GM19372 (cell line): ENCODE measurements around the gene GPR176.

Experiments
- ATAC-seq: cut with Tn5 transposase; IDR thresholded peaks from one replicate; pipeline ENCODE4 v1.9.1; 2021; ENCODE audit warnings: mild to moderate bottlenecking, low read depth, moderate library complexity; ENCODE audit not compliant: unreplicated experiment

GPR176 gene

GRCh38 chr15:39892418-39892817 lies 27.6 kb downstream of the GPR176 start:
- no peak for ATAC-seq

GRCh38 chr15:39890621-39891020 lies 29.4 kb downstream of the GPR176 start:
- ATAC-seq, result no peak

DNA sequence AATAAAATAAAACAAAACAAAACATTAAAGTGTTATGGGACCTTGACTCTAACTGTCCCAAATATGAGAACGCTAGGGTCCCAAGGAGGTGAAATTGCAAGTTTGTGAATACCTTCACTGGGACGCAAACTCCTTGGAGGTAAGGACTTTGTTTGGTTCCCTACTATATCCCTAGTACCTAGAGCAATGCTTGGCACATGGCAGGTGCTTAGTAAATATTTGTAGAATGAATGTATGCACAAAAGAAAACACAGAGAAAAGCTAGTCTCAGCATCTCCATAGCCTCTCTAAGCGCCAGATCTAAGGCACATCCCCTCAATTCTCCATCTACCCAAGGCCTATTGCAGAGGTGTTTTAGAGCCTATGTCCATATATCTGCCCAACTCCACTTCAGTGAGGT lies 30.5 kb downstream of the GPR176 start:
- no peak for ATAC-seq

DNA sequence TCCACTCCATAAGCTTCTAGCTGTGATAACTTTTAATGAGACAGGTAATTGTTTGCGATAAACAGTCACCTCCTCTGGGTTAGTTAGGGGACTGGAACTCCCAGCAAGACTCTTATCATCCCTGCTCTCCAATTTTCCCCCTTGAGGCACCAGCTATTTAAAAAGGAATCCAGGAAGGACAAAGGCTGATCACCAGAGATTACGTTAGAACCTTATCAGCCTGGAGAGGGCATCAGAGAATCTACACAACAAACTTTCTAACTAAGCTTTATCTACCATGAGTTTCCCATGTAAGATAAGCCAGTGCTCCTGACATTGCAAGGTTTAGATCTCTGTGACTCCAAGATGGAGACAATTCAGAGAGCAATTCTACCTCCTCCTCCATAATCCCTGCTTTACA lies 31.3 kb downstream of the GPR176 start:
- no peak for ATAC-seq

GRCh38 chr15:39888243-39888642 lies 31.8 kb downstream of the GPR176 start:
- no peak for ATAC-seq

DNA sequence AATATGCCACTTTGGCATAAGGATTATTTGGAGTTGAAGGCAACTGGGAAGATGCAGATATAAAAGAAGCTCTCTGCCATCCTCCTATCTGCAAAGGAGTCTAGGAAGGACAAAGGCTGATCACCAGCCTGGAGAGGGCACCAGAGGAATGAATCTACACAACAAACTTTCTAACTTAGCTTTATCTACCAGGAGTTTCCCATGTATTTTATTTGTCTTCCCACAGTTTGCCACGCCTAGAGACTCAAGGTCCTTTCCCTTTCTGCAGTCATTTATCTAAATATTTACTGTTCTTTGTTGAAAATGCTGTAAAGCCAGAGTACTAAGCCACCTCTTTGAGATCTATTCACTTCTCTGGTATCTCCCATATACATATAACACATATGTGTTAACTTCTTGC lies 32.2 kb downstream of the GPR176 start:
- no peak for ATAC-seq

DNA sequence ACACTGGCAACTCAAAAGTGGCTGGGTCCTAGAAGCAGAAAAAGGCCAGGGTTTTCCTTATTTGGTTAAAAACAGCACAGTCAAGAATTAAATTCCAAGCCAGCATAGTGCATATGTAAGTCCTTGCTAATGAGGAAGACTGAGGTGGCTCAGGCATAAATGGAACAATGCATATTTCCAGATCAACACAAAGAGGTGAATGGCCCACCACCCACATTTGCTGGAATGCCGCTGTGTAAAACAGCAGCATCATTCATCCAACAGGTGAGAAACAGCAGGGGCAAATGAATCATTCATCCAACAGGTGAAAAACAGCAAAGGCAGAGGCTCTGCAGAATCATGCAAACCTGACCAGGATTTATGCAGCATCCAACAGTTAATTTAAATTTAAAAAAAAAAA lies 32.9 kb downstream of the GPR176 start:
- ATAC-seq, result no peak

- ATAC-seq, result no peak
Measured at GRCh38 chr15:39886418-39886817, 33.6 kb downstream of the GPR176 start.

- ATAC-seq, result no peak
Measured at GRCh38 chr15:39885099-39885777, 34.8 kb downstream of the GPR176 start.

GRCh38 chr15:39884351-39884750 lies 35.7 kb downstream of the GPR176 start:
- no peak for ATAC-seq

DNA sequence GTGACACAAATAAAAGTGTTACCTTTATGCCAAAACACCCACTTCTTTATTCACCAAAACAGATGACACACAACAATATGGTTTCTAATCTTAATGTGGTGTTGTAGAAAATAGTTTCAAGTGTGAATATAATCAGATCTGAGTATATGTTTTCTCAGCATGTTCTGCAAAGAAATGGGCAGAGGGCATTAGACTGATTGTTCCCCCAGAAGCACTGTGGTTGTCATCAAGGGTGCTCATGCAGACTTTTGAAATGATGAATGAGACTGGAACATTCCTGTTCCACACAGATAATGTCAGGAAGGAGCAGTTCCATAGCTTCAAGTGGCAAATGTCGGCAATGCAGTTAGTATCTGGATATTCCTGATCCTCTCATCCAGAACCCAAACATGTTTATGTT lies 37.5 kb downstream of the GPR176 start:
- ATAC-seq, result no peak

DNA sequence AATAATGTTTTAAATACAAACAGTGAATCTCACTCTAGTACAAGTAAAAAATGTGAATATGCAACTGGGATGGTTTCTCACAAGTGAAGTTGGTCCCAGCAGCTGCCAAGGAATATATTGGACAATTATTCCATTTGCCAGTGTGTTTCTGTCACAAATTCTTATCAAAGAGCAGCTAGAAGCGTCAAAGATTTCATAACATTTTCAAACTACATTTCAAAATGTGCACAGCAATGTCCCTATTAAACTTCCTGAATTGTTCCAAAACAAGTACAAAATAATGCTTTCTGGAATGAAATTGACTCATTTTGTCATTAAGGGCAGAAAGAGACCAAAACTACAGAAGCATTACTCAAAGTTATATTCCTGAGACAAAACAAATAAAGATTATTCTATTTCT lies 38.3 kb downstream of the GPR176 start:
- no peak for ATAC-seq

DNA sequence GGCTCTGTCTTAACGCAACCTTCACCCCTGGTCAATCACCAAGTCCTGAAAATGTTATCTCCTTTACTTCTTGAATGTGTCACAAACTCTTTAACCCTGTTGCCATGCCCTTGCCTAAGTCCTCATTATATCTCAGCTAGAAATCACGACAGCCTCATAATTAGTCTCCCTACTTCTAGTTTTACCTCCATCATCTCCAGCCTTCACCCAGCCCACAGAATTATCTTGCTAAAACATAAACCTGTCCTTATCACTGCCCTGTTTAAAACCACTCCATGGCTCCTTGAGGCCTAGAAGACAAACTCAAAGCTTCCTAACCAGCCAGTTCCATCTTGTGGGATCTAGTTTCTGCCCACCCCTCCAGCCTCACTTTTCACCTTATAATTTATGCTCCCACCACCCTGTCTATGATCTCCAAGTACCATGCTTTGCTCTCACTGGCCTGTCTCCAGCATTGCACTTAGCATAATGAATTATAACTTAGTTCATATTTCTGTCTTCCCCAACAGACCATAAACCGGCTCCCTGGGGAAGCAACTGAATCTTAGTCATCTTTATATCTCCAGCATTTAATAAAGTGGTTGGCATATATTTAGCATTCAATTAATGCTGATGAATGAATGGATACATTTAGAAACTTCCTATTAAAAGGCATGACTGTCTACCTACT lies 39.2 kb downstream of the GPR176 start:
- ATAC-seq, result no peak

- ATAC-seq, result no peak
Measured at GRCh38 chr15:39878406-39878785, 41.7 kb downstream of the GPR176 start.

DNA sequence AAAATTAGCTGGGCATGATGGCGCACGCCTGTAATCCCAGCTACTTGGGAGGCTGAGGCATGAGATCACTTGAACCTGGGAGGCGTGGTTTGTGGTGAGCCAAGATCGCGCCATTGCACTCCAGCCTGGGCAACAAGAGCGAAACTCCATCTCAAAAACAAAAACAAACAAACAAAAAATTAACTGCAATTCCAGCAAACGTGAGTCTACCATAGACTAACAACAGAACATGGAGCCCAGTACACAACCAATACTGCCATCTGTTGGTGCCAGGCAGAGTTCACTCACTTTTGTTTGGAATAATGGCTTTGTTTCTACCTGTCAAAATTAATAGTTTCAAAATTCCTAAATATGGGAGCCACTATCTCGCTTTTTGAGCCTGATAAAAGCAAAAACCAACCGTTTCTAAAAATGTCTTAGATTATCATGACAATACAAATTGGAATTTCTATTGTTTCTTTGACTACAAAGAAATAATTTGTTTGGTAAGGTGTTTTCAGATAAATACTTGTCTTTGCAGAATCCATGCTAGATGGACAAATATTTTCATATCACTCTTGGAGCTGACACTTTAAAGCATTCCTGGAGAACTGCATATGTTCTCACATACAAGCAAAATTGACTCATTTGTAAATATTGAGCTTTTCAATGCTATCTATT lies 45.0 kb downstream of the GPR176 start:
- no peak for ATAC-seq

DNA sequence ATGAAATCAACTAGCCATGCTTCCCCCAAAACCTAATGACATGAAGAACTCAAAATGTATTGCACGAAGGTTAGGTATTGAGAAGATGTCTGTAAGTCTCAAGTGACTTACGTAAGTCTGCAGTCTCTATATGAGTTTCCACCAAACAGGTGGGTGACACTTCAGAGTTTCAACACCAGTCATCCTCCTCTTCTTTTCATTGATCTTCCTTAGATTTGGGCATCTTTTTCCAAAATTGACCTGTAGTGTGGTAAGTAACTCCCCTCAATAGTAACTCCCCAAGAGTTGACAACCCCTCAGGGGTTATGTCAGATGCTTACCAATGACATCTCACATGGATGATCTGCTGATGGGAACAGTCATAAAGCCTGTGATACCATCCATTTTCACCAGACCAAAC lies 46.1 kb downstream of the GPR176 start:
- no peak for ATAC-seq

- ATAC-seq, result no peak
Measured at GRCh38 chr15:39870537-39870936, 49.5 kb downstream of the GPR176 start.

GRCh38 chr15:39869858-39870515 lies 50.1 kb downstream of the GPR176 start:
- ATAC-seq, result no peak

GRCh38 chr15:39869254-39869653 lies 50.8 kb downstream of the GPR176 start:
- no peak for ATAC-seq

GRCh38 chr15:39868396-39868795 lies 51.7 kb downstream of the GPR176 start:
- ATAC-seq, result no peak

- ATAC-seq, result no peak
Measured at GRCh38 chr15:39864116-39864515, 56.0 kb downstream of the GPR176 start.
